ENCODE measurements around the gene NHSL1.
A peak's percentile ranks its signal among the peaks of the same experiment; 100 is the strongest.
"Not testable (repeated sequence)": the region's sequence is repeated elsewhere in the genome, so short reads cannot be mapped to it uniquely, and the experiment has no call there.

The NHSL1 gene

GRCh38 chr6:138430361-138431145 is 68.7 kb downstream of the NHSL1 start:
- no peak for DNase-seq (ENCODE audit: low read depth in 2 of 3, low spot score in 1 of 3)

- DNase-seq (ENCODE audit: low read depth in 2 of 3, low spot score in 1 of 3) = no peak
These were observed 69.5 kb downstream of the NHSL1 start for GRCh38 chr6:138429761-138430160.

- peak in 1 of 3 donors; percentile 40 for DNase-seq (ENCODE audit: low read depth in 2 of 3, low spot score in 1 of 3)
These were observed 70.2 kb downstream of the NHSL1 start for GRCh38 chr6:138428944-138429598.

- DNase-seq (ENCODE audit: low read depth in 2 of 3, low spot score in 1 of 3) = no peak
These were observed 71.6 kb downstream of the NHSL1 start for GRCh38 chr6:138427701-138428100.

- DNase-seq (ENCODE audit: low read depth in 2 of 3, low spot score in 1 of 3) = no peak
These were observed 72.7 kb downstream of the NHSL1 start for GRCh38 chr6:138426500-138427123.

- DNase-seq (ENCODE audit: low read depth in 2 of 3, low spot score in 1 of 3) = not testable (repeated sequence)
These were observed 74.0 kb downstream of the NHSL1 start for GRCh38 chr6:138425256-138425655.

GRCh38 chr6:138424004-138424904 is 75.0 kb downstream of the NHSL1 start:
- no peak for DNase-seq (ENCODE audit: low read depth in 2 of 3, low spot score in 1 of 3)

GRCh38 chr6:138422861-138423260 is 76.4 kb downstream of the NHSL1 start:
- no peak for DNase-seq (ENCODE audit: low read depth in 2 of 3, low spot score in 1 of 3)

GRCh38 chr6:138421608-138422007 is 77.7 kb downstream of the NHSL1 start:
- no peak for DNase-seq (ENCODE audit: low read depth in 2 of 3, low spot score in 1 of 3)

- DNase-seq (ENCODE audit: low read depth in 2 of 3, low spot score in 1 of 3) = no peak
These were observed 78.2 kb downstream of the NHSL1 start for GRCh38 chr6:138421089-138421488.

GRCh38 chr6:138420356-138420755 is 78.9 kb downstream of the NHSL1 start:
- no peak for DNase-seq (ENCODE audit: low read depth in 2 of 3, low spot score in 1 of 3)

GRCh38 chr6:138419766-138420165 is 79.5 kb downstream of the NHSL1 start:
- no peak for DNase-seq (ENCODE audit: low read depth in 2 of 3, low spot score in 1 of 3)

GRCh38 chr6:138418118-138418742 is 81.1 kb downstream of the NHSL1 start:
- DNase-seq (ENCODE audit: low read depth in 2 of 3, low spot score in 1 of 3) = no peak

GRCh38 chr6:138417493-138418117 is 81.7 kb downstream of the NHSL1 start:
- no peak for DNase-seq (ENCODE audit: low read depth in 2 of 3, low spot score in 1 of 3)

GRCh38 chr6:138416206-138416605 is 83.1 kb downstream of the NHSL1 start:
- DNase-seq (ENCODE audit: low read depth in 2 of 3, low spot score in 1 of 3) = no peak

- no peak for DNase-seq (ENCODE audit: low read depth in 2 of 3, low spot score in 1 of 3)
These were observed 84.2 kb downstream of the NHSL1 start for GRCh38 chr6:138415125-138415524.

- no peak for DNase-seq (ENCODE audit: low read depth in 2 of 3, low spot score in 1 of 3)
These were observed 88.1 kb downstream of the NHSL1 start for GRCh38 chr6:138410972-138411880.

- no peak for DNase-seq (ENCODE audit: low read depth in 2 of 3, low spot score in 1 of 3)
These were observed 89.1 kb downstream of the NHSL1 start for GRCh38 chr6:138410048-138410735.

- no peak for DNase-seq (ENCODE audit: low read depth in 2 of 3, low spot score in 1 of 3)
These were observed 92.9 kb downstream of the NHSL1 start for GRCh38 chr6:138406443-138406842.
